Prostate gland (tissue), 2 donors: ENCODE results near the gene DEDD2.

Experiments
- CTCF ChIP-seq, 4 experiments: fragments of 200-600 bp in 2 of 4; fragments of 450-650 bp in 2 of 4; sonication (generic) in 2 of 4; IDR thresholded peaks; 1 replicate in 3 of 4; 2 replicates in 1 of 4; pipeline ENCODE4 v1.5.1; 2016 to 2019; ENCODE audit warnings: antibody characterized with exemption in 4 of 4, mild to moderate bottlenecking in 2 of 4, moderate library complexity in 2 of 4
- POLR2A ChIP-seq: fragments of 450-650 bp; IDR thresholded peaks from one replicate; pipeline ENCODE4 v1.6.1; 2016; ENCODE audit warnings: antibody characterized with exemption, mild to moderate bottlenecking

GRCh38 chr19:42206871-42207755 lies 10.4 kb downstream of the DEDD2 start:
- TF ChIP-seq CTCF (IDR thresholded peaks at IDR 0.05) (no peak), POLR2A (no peak)
